Neural cell (in vitro differentiated cells): ENCODE measurements around the gene MREG. TPM values are rescaled to one million over a fixed set of nuclear protein-coding genes. Genes with fewer than 3 reads are reported as not detected.

Source experiments
- H2AFZ ChIP-seq: fragments of 200-600, 300-800 bp; sonication (generic), shearing (Covaris generic); 2 replicates; pipeline ENCODE4 v1.6.0; 2014; ENCODE audit warnings: low read depth, mild to moderate bottlenecking, antibody characterized with exemption, low read length, moderate library complexity
- H3F3A ChIP-seq: fragments of 200-600 bp; shearing (Covaris generic); 2 replicates; pipeline ENCODE4 v1.6.1; 2016; ENCODE audit warnings: mild to moderate bottlenecking, moderate library complexity, mixed read lengths, antibody characterized with exemption, low read length; ENCODE audit not compliant: insufficient read depth, poor library complexity, severe bottlenecking
- H3K27ac ChIP-seq: fragments of 200-600, 300-800 bp; sonication (generic), shearing (Covaris generic); 2 replicates; pipeline ENCODE4 v1.5.1; 2014; ENCODE audit warnings: mild to moderate bottlenecking, low read length, moderate library complexity
- H3K27me3 ChIP-seq: fragments of 300-800, 200-600 bp; sonication (generic), shearing (Covaris generic); 2 replicates; pipeline ENCODE4 v1.6.0; 2014; ENCODE audit warnings: mild to moderate bottlenecking, low read depth, low read length, moderate library complexity; ENCODE audit not compliant: insufficient read depth
- H3K36me3 ChIP-seq: fragments of 300-800, 200-600 bp; sonication (generic), shearing (Covaris generic); 2 replicates; pipeline ENCODE4 v1.5.1; 2014; ENCODE audit warnings: mild to moderate bottlenecking, antibody characterized with exemption, low read length, moderate library complexity; ENCODE audit not compliant: insufficient read depth
- H3K4me2 ChIP-seq: fragments of 300-800, 200-600 bp; sonication (generic), shearing (Covaris generic); 2 replicates; pipeline ENCODE4 v1.6.0; 2014; ENCODE audit warnings: mild to moderate bottlenecking, low read length
- H3K4me3 ChIP-seq: fragments of 300-800, 200-600 bp; sonication (generic), shearing (Covaris generic); 2 replicates; pipeline ENCODE4 v1.5.1; 2014; ENCODE audit warnings: mild to moderate bottlenecking, low read length, moderate library complexity
- H3K79me2 ChIP-seq: fragments of 200-600 bp; shearing (Covaris generic); replicated peaks from 2 replicates; pipeline ENCODE4 v1.6.0; 2014; ENCODE audit warnings: mild to moderate bottlenecking, low read length, moderate library complexity; ENCODE audit not compliant: insufficient read depth
- H3K9ac ChIP-seq: fragments of 300-800, 200-600 bp; sonication (generic), shearing (Covaris generic); 2 replicates; pipeline ENCODE4 v1.6.1; 2016; ENCODE audit warnings: mild to moderate bottlenecking, low read length, mixed read lengths
- H3K9me2 ChIP-seq: fragments of 200-600 bp; shearing (Covaris generic); 2 replicates; pipeline ENCODE4 v1.6.1; 2016; ENCODE audit warnings: mild to moderate bottlenecking, low read length, mixed read lengths; ENCODE audit not compliant: insufficient read depth
- H3K9me3 ChIP-seq: fragments of 200-600, 300-800 bp; sonication (generic), shearing (Covaris generic); 2 replicates; pipeline ENCODE4 v1.6.1; 2016; ENCODE audit warnings: mild to moderate bottlenecking, mixed run types, low read length, moderate library complexity, mixed read lengths
- H4K20me1 ChIP-seq: fragments of 200-600 bp; shearing (Covaris generic); 2 replicates; pipeline ENCODE4 v1.6.1; 2016; ENCODE audit warnings: mild to moderate bottlenecking, mixed run types; ENCODE audit not compliant: insufficient read depth
- CTCF ChIP-seq: fragments of 450-650 bp; IDR thresholded peaks from 2 replicates; pipeline ENCODE4 v1.5.1; 2014; ENCODE audit warnings: antibody characterized with exemption, mild to moderate bottlenecking, moderate library complexity; ENCODE audit not compliant: poor library complexity, severe bottlenecking
- EP300 ChIP-seq: fragments of 450-650 bp; conservative IDR thresholded peaks from 2 replicates; pipeline ENCODE4 v1.6.1; 2014; ENCODE audit warnings: antibody characterized with exemption, mild to moderate bottlenecking, moderate library complexity; ENCODE audit not compliant: poor library complexity, severe bottlenecking
- EZH2 ChIP-seq: fragments of 200-600, 300-800 bp; shearing (Covaris generic), sonication (generic); IDR thresholded peaks from 2 replicates; pipeline ENCODE4 v1.6.1; 2014; ENCODE audit warnings: antibody characterized with exemption, low read length, borderline replicate concordance, mild to moderate bottlenecking; ENCODE audit not compliant: insufficient read depth, poor library complexity, severe bottlenecking
- MXI1 ChIP-seq: fragments of 450-650 bp; conservative IDR thresholded peaks from 2 replicates; pipeline ENCODE4 v1.6.1; 2014; ENCODE audit warnings: antibody characterized with exemption, mild to moderate bottlenecking; ENCODE audit not compliant: poor library complexity, severe bottlenecking
- POLR2AphosphoS5 ChIP-seq: IDR thresholded peaks from 2 replicates; pipeline ENCODE4 v1.6.1; 2012
- RAD21 ChIP-seq: fragments of 450-650 bp; conservative IDR thresholded peaks from 2 replicates; pipeline ENCODE4 v1.6.1; 2014; ENCODE audit warnings: antibody characterized with exemption, mild to moderate bottlenecking, moderate library complexity
- REST ChIP-seq: IDR thresholded peaks from 2 replicates; pipeline ENCODE4 v1.6.1; 2012; ENCODE audit warnings: borderline replicate concordance
- SMC3 ChIP-seq: fragments of 450-650 bp; conservative IDR thresholded peaks from 2 replicates; pipeline ENCODE4 v1.6.1; 2014; ENCODE audit warnings: antibody characterized with exemption, mild to moderate bottlenecking, moderate library complexity; ENCODE audit not compliant: poor library complexity
- TAF1 ChIP-seq: IDR thresholded peaks from 2 replicates; pipeline ENCODE4 v1.6.1; 2012; ENCODE audit warnings: low read depth
- polyA plus RNA-seq: library from polyadenylated mRNA; depleted of rRNA; stranded (reverse); fragments of >200 nt; gene quantifications from 2 replicates; pipeline ENCODE4 v1.2.3, GENCODE V29; 2014

MREG gene
- polyA plus RNA-seq, 1 donor from 2014 or later: 9.1 TPM

- Histone ChIP-seq H3K9me2 (no peaks in the 10 kb centered on the region), H3K9me3 (no peaks in the 10 kb centered on the region), H3K36me3 (no peaks in the 10 kb centered on the region), H3K79me2 (no peaks in the 10 kb centered on the region), H3K27me3 (no peaks in the 10 kb centered on the region), H3K9ac (no peak overlapping the region), H2AFZ (no peak overlapping the region), H3K27ac (no peak overlapping the region), H3F3A (no peaks in the 10 kb centered on the region), H3K4me2 (no peak overlapping the region), H4K20me1 (no peaks in the 10 kb centered on the region), H3K4me3 (no peak overlapping the region)
- no peak for TF ChIP-seq SMC3
- no peak for TF ChIP-seq EZH2
- TF ChIP-seq POLR2AphosphoS5: no peak
- no peak for TF ChIP-seq RAD21
- TF ChIP-seq MXI1: no peak
- no peak for TF ChIP-seq EP300
- TF ChIP-seq CTCF: no peak
- no peak for TF ChIP-seq TAF1
- no peak for TF ChIP-seq REST
Measured at GRCh38 chr2:215967590-215968378, 45.6 kb downstream of the MREG start.

GRCh38 chr2:215966951-215967350, 46.4 kb downstream of the MREG start:
- Histone ChIP-seq H3K9me3 (no peaks in the 10 kb centered on the region), H3K79me2 (no peaks in the 10 kb centered on the region), H4K20me1 (no peaks in the 10 kb centered on the region), H3F3A (no peaks in the 10 kb centered on the region), H3K27ac (peak overlapping the region; percentile 28), H2AFZ (no peak overlapping the region), H3K27me3 (no peaks in the 10 kb centered on the region), H3K36me3 (no peaks in the 10 kb centered on the region), H3K4me2 (no peak overlapping the region), H3K9ac (no peak overlapping the region), H3K9me2 (no peaks in the 10 kb centered on the region), H3K4me3 (no peak overlapping the region)
- no peak for TF ChIP-seq RAD21
- TF ChIP-seq EP300: peak; percentile 76
